ENCODE data around the gene PA2G4. TPM values are rescaled to one million over a fixed set of nuclear protein-coding genes. Genes with fewer than 3 reads are reported as not detected.

The PA2G4 gene
- polyA plus RNA-seq, 12 donors: 94.9 to 156 (median 115) TPM; not detected in 1

Other genes starting within 250 kb of the PA2G4 start
- 10 to 100 TPM in 11 of 12 donors, not detected in 1; 18.2 to 35.9 (median 21.8) TPM for gene PYM1, start 176.7 kb upstream of the PA2G4 start, polyA plus RNA-seq (ENCODE audit: insufficient read length in 12 of 12)
- 100 to 1,000 TPM in 1 of 12 donors, 10 to 100 TPM in 9, not detected in 2; 10.1 to 108 (median 15.3) TPM for gene DGKA, start 173.4 kb upstream of the PA2G4 start, polyA plus RNA-seq (ENCODE audit: insufficient read length in 12 of 12)
- gene PMEL, start 138.5 kb upstream of the PA2G4 start, polyA plus RNA-seq (ENCODE audit: insufficient read length in 12 of 12): 10 to 100 TPM in 3 of 12 donors, 1 to 10 TPM in 4, under 1 TPM in 3, not detected in 2; 0.58 to 51.6 (median 1.9) TPM
- gene CDK2, start 137.7 kb upstream of the PA2G4 start, polyA plus RNA-seq (ENCODE audit: insufficient read length in 12 of 12): 10 to 100 TPM in 11 of 12 donors, not detected in 1; 20.1 to 59.4 (median 30.2) TPM
- 100 to 1,000 TPM in 11 of 12 donors, not detected in 1; 115 to 151 (median 130) TPM for gene RAB5B, start 130.5 kb upstream of the PA2G4 start, polyA plus RNA-seq (ENCODE audit: insufficient read length in 12 of 12)
- gene SUOX, start 107.3 kb upstream of the PA2G4 start, polyA plus RNA-seq (ENCODE audit: insufficient read length in 12 of 12): 10 to 100 TPM in 11 of 12 donors, not detected in 1; 12.0 to 30.1 (median 14.7) TPM
- gene IKZF4, start 83.5 kb upstream of the PA2G4 start, polyA plus RNA-seq (ENCODE audit: insufficient read length in 12 of 12): 10 to 100 TPM in 2 of 12 donors, 1 to 10 TPM in 9, not detected in 1; 6.4 to 18.9 (median 8.8) TPM
- gene RPS26, start 62.6 kb upstream of the PA2G4 start, polyA plus RNA-seq (ENCODE audit: insufficient read length in 12 of 12): 100 to 1,000 TPM in 11 of 12 donors, not detected in 1; 101 to 603 (median 433) TPM
- gene ERBB3, start 24.4 kb upstream of the PA2G4 start, polyA plus RNA-seq (ENCODE audit: insufficient read length in 12 of 12): 1,000 to 10,000 TPM in 1 of 12 donors, 100 to 1,000 TPM in 11; 119 to 2,162 (median 195) TPM
- gene RPL41, start 12.1 kb downstream of the PA2G4 start, polyA plus RNA-seq (ENCODE audit: insufficient read length in 12 of 12): over 10,000 TPM in 1 of 12 donors, 1,000 to 10,000 TPM in 11; 2,042 to 11,980 (median 5,603) TPM
- gene ZC3H10, start 13.7 kb downstream of the PA2G4 start, polyA plus RNA-seq (ENCODE audit: insufficient read length in 12 of 12): 1 to 10 TPM in 11 of 12 donors, not detected in 1; 3.3 to 8.8 (median 5.0) TPM
- 10 to 100 TPM in 11 of 12 donors, not detected in 1; 40.1 to 83.4 (median 75.0) TPM for gene ESYT1, start 23.7 kb downstream of the PA2G4 start, polyA plus RNA-seq (ENCODE audit: insufficient read length in 12 of 12)
- gene MYL6B, start 48.0 kb downstream of the PA2G4 start, polyA plus RNA-seq (ENCODE audit: insufficient read length in 12 of 12): 1,000 to 10,000 TPM in 2 of 12 donors, 100 to 1,000 TPM in 10; 364 to 1,212 (median 828) TPM
- 1,000 to 10,000 TPM in 11 of 12 donors, not detected in 1; 1,137 to 1,762 (median 1,374) TPM for gene MYL6, start 53.8 kb downstream of the PA2G4 start, polyA plus RNA-seq (ENCODE audit: insufficient read length in 12 of 12)
- gene SMARCC2, start 84.9 kb downstream of the PA2G4 start, polyA plus RNA-seq (ENCODE audit: insufficient read length in 12 of 12): 100 to 1,000 TPM in 1 of 12 donors, 10 to 100 TPM in 10, not detected in 1; 56.4 to 105 (median 65.4) TPM
- 10 to 100 TPM in 11 of 12 donors, not detected in 1; 35.3 to 47.1 (median 41.8) TPM for gene RNF41, start 117.4 kb downstream of the PA2G4 start, polyA plus RNA-seq (ENCODE audit: insufficient read length in 12 of 12)
- 10 to 100 TPM in 11 of 12 donors, not detected in 1; 14.7 to 36.7 (median 17.3) TPM for gene NABP2, start 119.8 kb downstream of the PA2G4 start, polyA plus RNA-seq (ENCODE audit: insufficient read length in 12 of 12)
- gene SLC39A5, start 125.5 kb downstream of the PA2G4 start, polyA plus RNA-seq (ENCODE audit: insufficient read length in 12 of 12): 10 to 100 TPM in 1 of 12 donors, 1 to 10 TPM in 2, under 1 TPM in 7, not detected in 2; 0.13 to 85.4 (median 0.59) TPM
- 10 to 100 TPM in 11 of 12 donors, not detected in 1; 12.6 to 25.2 (median 17.7) TPM for gene ANKRD52, start 153.8 kb downstream of the PA2G4 start, polyA plus RNA-seq (ENCODE audit: insufficient read length in 12 of 12)
- 10 to 100 TPM in 11 of 12 donors, not detected in 1; 13.5 to 32.5 (median 17.4) TPM for gene COQ10A, start 162.4 kb downstream of the PA2G4 start, polyA plus RNA-seq (ENCODE audit: insufficient read length in 12 of 12)
- gene CS, start 195.8 kb downstream of the PA2G4 start, polyA plus RNA-seq (ENCODE audit: insufficient read length in 12 of 12): 100 to 1,000 TPM; 136 to 255 (median 226) TPM
- 10 to 100 TPM in 11 of 12 donors, not detected in 1; 36.5 to 90.7 (median 57.4) TPM for gene CNPY2, start 211.4 kb downstream of the PA2G4 start, polyA plus RNA-seq (ENCODE audit: insufficient read length in 12 of 12)
- 10 to 100 TPM in 11 of 12 donors, not detected in 1; 30.5 to 85.6 (median 47.9) TPM for gene PAN2, start 229.4 kb downstream of the PA2G4 start, polyA plus RNA-seq (ENCODE audit: insufficient read length in 12 of 12)
- gene IL23A, start 234.3 kb downstream of the PA2G4 start, polyA plus RNA-seq (ENCODE audit: insufficient read length in 12 of 12): 1 to 10 TPM in 1 of 12 donors, under 1 TPM in 7, not detected in 4; 0.26 to 2.2 (median 0.58) TPM